IMR-90 (cell line): ENCODE measurements around the gene DNAJB9. TPM values are rescaled to one million over a fixed set of nuclear protein-coding genes. Genes with fewer than 3 reads are reported as not detected.

Experiments used
- ATAC-seq: fragments of 200-7000 bp; cut with Tn5 transposase; 2 replicates; pipeline ENCODE4 v1.9.1; 2020; ENCODE audit warnings: low read depth, mild to moderate bottlenecking, moderate library complexity
- BruUV-seq: library from RNA; stranded (reverse); fragments of 400-500 nt; replicated peaks from 2 replicates; lab custom pipeline; 2021; lab: Mats Ljungman, UMichigan
- CTCF ChIA-PET: fragments of 300-600 bp; formaldehyde crosslinking; extraction: SDS; loops from one replicate; lab custom pipeline; 2021; ENCODE audit warnings: antibody characterized with exemption; lab: Yijun Ruan, JAX
- POLR2A ChIA-PET: fragments of 300-600 bp; sonication (Branson Sonifier 250); formaldehyde crosslinking; loops from one replicate; lab custom pipeline; 2022; ENCODE audit warnings: antibody characterized with exemption; ENCODE audit not compliant: unreplicated experiment; lab: Charles Lee
- DNase-seq: peaks from one replicate; pipeline ENCODE4 v3.0.0; 2013
- H2AFZ ChIP-seq: replicated peaks from 2 replicates; pipeline ENCODE3; 2013; ENCODE audit warnings: low read length, mild to moderate bottlenecking; ENCODE audit not compliant: poor library complexity
- H2AK5ac ChIP-seq: 2 replicates; pipeline ENCODE4 v1.6.1; 2013; ENCODE audit warnings: low read depth, low read length, inconsistent platforms
- H2AK9ac ChIP-seq: replicated peaks from 2 replicates; pipeline ENCODE3; 2013; ENCODE audit warnings: mild to moderate bottlenecking, low read depth, low read length, moderate library complexity; ENCODE audit not compliant: poor library complexity
- H2BK120ac ChIP-seq: 2 replicates; pipeline ENCODE4 v1.6.1; 2013; ENCODE audit warnings: low read depth, low read length, inconsistent platforms
- H2BK15ac ChIP-seq: 3 replicates; pipeline ENCODE4 v1.6.1; 2013; ENCODE audit warnings: low read depth, low read length, inconsistent platforms
- H2BK20ac ChIP-seq: 2 replicates; pipeline ENCODE4 v1.6.1; 2013; ENCODE audit warnings: low read depth, mild to moderate bottlenecking, inconsistent platforms, low read length, moderate library complexity
- H2BK5ac ChIP-seq: 2 replicates; pipeline ENCODE4 v1.6.1; 2013; ENCODE audit warnings: mild to moderate bottlenecking, low read depth, low read length, inconsistent platforms; ENCODE audit not compliant: poor library complexity, severe bottlenecking
- H3K14ac ChIP-seq: replicated peaks from 2 replicates; pipeline ENCODE4 v1.6.1; 2013; ENCODE audit warnings: low read depth, low read length, inconsistent platforms
- H3K18ac ChIP-seq: 2 replicates; pipeline ENCODE4 v1.6.1; 2013; ENCODE audit warnings: low read depth, low read length, control low read depth
- H3K23ac ChIP-seq: 2 replicates; pipeline ENCODE4 v1.6.1; 2013; ENCODE audit warnings: low read depth, low read length, inconsistent platforms
- H3K27ac ChIP-seq: 2 replicates; pipeline ENCODE4 v1.5.1; 2013; ENCODE audit warnings: mild to moderate bottlenecking, control low read depth, low read length; ENCODE audit not compliant: insufficient read depth
- H3K27me3 ChIP-seq: 2 replicates; pipeline ENCODE4 v1.6.1; 2013; ENCODE audit warnings: low read length; ENCODE audit not compliant: control insufficient read depth, insufficient read depth
- H3K36me3 ChIP-seq: 2 replicates; pipeline ENCODE4 v1.6.1; 2013; ENCODE audit warnings: low read length, mixed read lengths; ENCODE audit not compliant: control insufficient read depth, insufficient read depth
- H3K4ac ChIP-seq: 2 replicates; pipeline ENCODE4 v1.6.1; 2013; ENCODE audit warnings: low read depth, low read length, inconsistent platforms
- H3K4me1 ChIP-seq: 2 replicates; pipeline ENCODE4 v1.6.1; 2013; ENCODE audit warnings: low read length, mixed read lengths; ENCODE audit not compliant: control insufficient read depth, insufficient read depth
- H3K4me2 ChIP-seq: 2 replicates; pipeline ENCODE4 v1.6.1; 2013; ENCODE audit warnings: low read depth, mild to moderate bottlenecking, control low read depth, low read length, moderate library complexity
- H3K4me3 ChIP-seq: 2 replicates; pipeline ENCODE4 v1.5.1; 2013; ENCODE audit warnings: low read depth, mild to moderate bottlenecking, control low read depth, low read length, moderate library complexity; ENCODE audit not compliant: insufficient read depth
- H3K56ac ChIP-seq: 2 replicates; pipeline ENCODE4 v1.6.1; 2013; ENCODE audit warnings: low read length, inconsistent platforms; ENCODE audit not compliant: insufficient read depth; ENCODE audit errors: extremely low read depth
- H3K79me1 ChIP-seq, 2 experiments: 2 replicates each; pipeline ENCODE4 v1.6.1; 2013; ENCODE audit warnings: low read length in 2 of 2, inconsistent platforms in 1 of 2, low read depth in 1 of 2
- H3K9ac ChIP-seq: 2 replicates; pipeline ENCODE4 v1.6.1; 2013; ENCODE audit warnings: low read depth, low read length, control low read depth
- H3K9me1 ChIP-seq: 2 replicates; pipeline ENCODE4 v1.6.1; 2013; ENCODE audit warnings: low read length, inconsistent platforms; ENCODE audit not compliant: insufficient read depth
- H3K9me3 ChIP-seq: 2 replicates; pipeline ENCODE4 v1.6.1; 2013; ENCODE audit warnings: low read length; ENCODE audit not compliant: control insufficient read depth, insufficient read depth
- H4K20me1 ChIP-seq: 2 replicates; pipeline ENCODE4 v1.6.1; 2013; ENCODE audit warnings: low read length, inconsistent platforms; ENCODE audit not compliant: insufficient read depth
- H4K5ac ChIP-seq: 2 replicates; pipeline ENCODE4 v1.6.1; 2013; ENCODE audit warnings: mild to moderate bottlenecking, low read depth, low read length, control low read depth
- H4K8ac ChIP-seq, 2 experiments: 2 replicates each; pipeline ENCODE4 v1.6.1; 2013; ENCODE audit warnings: low read depth in 2 of 2, low read length in 2 of 2, control low read depth in 1 of 2, inconsistent platforms in 1 of 2
- H4K91ac ChIP-seq: 2 replicates; pipeline ENCODE4 v1.6.1; 2013; ENCODE audit warnings: low read depth, low read length, inconsistent platforms; ENCODE audit not compliant: insufficient read depth
- BHLHE40 ChIP-seq: fragments of 150-350 bp; IDR thresholded peaks from 2 replicates; pipeline ENCODE4 v1.6.1; 2016; ENCODE audit warnings: mild to moderate bottlenecking, low read depth, low read length
- CEBPB ChIP-seq: IDR thresholded peaks from 2 replicates; pipeline ENCODE4 v1.6.1; 2012; ENCODE audit warnings: low read depth, low read length, improper control_type of control experiment
- CHD1 ChIP-seq: IDR thresholded peaks from 2 replicates; pipeline ENCODE4 v1.6.1; 2012; ENCODE audit warnings: low read depth, low read length, improper control_type of control experiment
- CTCF ChIP-seq: conservative IDR thresholded peaks from 2 replicates; pipeline ENCODE4 v1.5.1; 2012; ENCODE audit warnings: mild to moderate bottlenecking, low read depth, low read length, improper control_type of control experiment
- ELK1 ChIP-seq: fragments of 150-350 bp; IDR thresholded peaks from 2 replicates; pipeline ENCODE4 v1.6.1; 2016; ENCODE audit warnings: low read depth, mild to moderate bottlenecking, low read length, moderate library complexity, borderline replicate concordance
- FOS ChIP-seq: fragments of 150-350 bp; IDR thresholded peaks from 2 replicates; pipeline ENCODE4 v1.6.1; 2016; ENCODE audit warnings: low read depth, low read length
- MAFK ChIP-seq: IDR thresholded peaks from 2 replicates; pipeline ENCODE4 v1.6.1; 2012; ENCODE audit warnings: low read depth, low read length, improper control_type of control experiment
- MAZ ChIP-seq: IDR thresholded peaks from 2 replicates; pipeline ENCODE4 v1.6.1; 2012; ENCODE audit warnings: low read depth, mild to moderate bottlenecking, low read length, improper control_type of control experiment, moderate library complexity, borderline replicate concordance
- MXI1 ChIP-seq: IDR thresholded peaks from 2 replicates; pipeline ENCODE4 v1.6.1; 2012; ENCODE audit warnings: low read depth, mild to moderate bottlenecking, low read length, moderate library complexity, borderline replicate concordance
- NFE2L2 ChIP-seq: fragments of 150-350 bp; IDR thresholded peaks from 2 replicates; pipeline ENCODE4 v1.6.1; 2016; ENCODE audit warnings: low read depth, mild to moderate bottlenecking, low read length
- RAD21 ChIP-seq: IDR thresholded peaks from 2 replicates; pipeline ENCODE4 v1.6.1; 2012; ENCODE audit warnings: low read length, improper control_type of control experiment
- RCOR1 ChIP-seq: IDR thresholded peaks from 2 replicates; pipeline ENCODE4 v1.6.1; 2012; ENCODE audit warnings: mild to moderate bottlenecking, low read length, improper control_type of control experiment; ENCODE audit not compliant: insufficient replicate concordance
- RFX5 ChIP-seq: IDR thresholded peaks from 2 replicates; pipeline ENCODE4 v1.8.0; 2012; ENCODE audit warnings: low read depth, mild to moderate bottlenecking, low read length, moderate library complexity
- SMC3 ChIP-seq: fragments of 150-350 bp; IDR thresholded peaks from 2 replicates; pipeline ENCODE4 v1.6.1; 2016; ENCODE audit warnings: low read depth, mild to moderate bottlenecking, antibody characterized with exemption, low read length, moderate library complexity
- USF2 ChIP-seq: fragments of 150-350 bp; IDR thresholded peaks from 2 replicates; pipeline ENCODE4 v1.6.1; 2017; ENCODE audit warnings: mild to moderate bottlenecking, antibody characterized with exemption, low read length, low read depth
- WGBS, 2 experiments: methylation state at CpG; one replicate each; pipeline versions ENCODE4 v1.1.5 to v1.1.7; 2013; ENCODE audit warnings: missing lambda C conversion rate in 2 of 2; ENCODE audit not compliant: insufficient read length in 1 of 2; ENCODE audit errors: extremely low coverage in 2 of 2; 5-methylcytosine and 5-hydroxymethylcytosine counted together
- dilution Hi-C: fragments of 300-500 bp; cut with HindIII; formaldehyde crosslinking; loops from one replicate; pipeline ENCODE4 v1.14.3; 2018; ENCODE audit warnings: low sequenced_read_pairs; ENCODE audit not compliant: unreplicated experiment
- in situ Hi-C: fragments of 300-500 bp; cut with MboI; formaldehyde crosslinking; loops from 3 replicates; pipeline ENCODE4 v1.14.3; 2019; ENCODE audit warnings: low sequenced_read_pairs, inconsistent platforms, mixed read lengths
- intact Hi-C: fragments of 100-400 bp; cut with micrococcal nuclease; formaldehyde crosslinking; loops from 2 replicates; pipeline ENCODE4 v1.10.0; 2022
- polyA plus RNA-seq, 3 experiments: library from polyadenylated mRNA; depleted of rRNA; stranded (reverse); fragments of >200 nt; gene quantifications; 2 replicates each; pipeline ENCODE4 v1.2.3, GENCODE V29; 2012; ENCODE audit warnings: low replicate concordance in 1 of 3
- total RNA-seq: library from RNA; depleted of rRNA; stranded (reverse); fragments of >200 nt; gene quantifications from 2 replicates; pipeline ENCODE4 v1.2.3, GENCODE V29; 2012

Gene DNAJB9
- total and polyA plus RNA-seq, 2 of the 4 experiments (the other 2 are of a cell fraction): 3.8 to 44.6 TPM

- ChIA-PET CTCF (no interaction called here), POLR2A (no interaction called here)
- no peaks in the 10 kb centered on the region for H3K4me1 ChIP-seq
- H4K5ac ChIP-seq: no peak overlapping the region
- DNase-seq (no peak), ATAC-seq (no peak)
- H4K91ac ChIP-seq: no peak overlapping the region
- H3K9ac ChIP-seq: no peak overlapping the region
- H2AFZ ChIP-seq: no peak overlapping the region
- no CpG with 5 or more reads among the region's 1 CpG for WGBS, 2 experiments
- H2AK9ac ChIP-seq: no peak overlapping the region
- no peak overlapping the region for H3K4ac ChIP-seq
- H2AK5ac ChIP-seq: no peak overlapping the region
- H3K56ac ChIP-seq: no peak overlapping the region
- dilution Hi-C loops (no loop called here), in situ Hi-C loops (loop anchor here (25.0 kb wide), 1 partner anchor 1837 kb away; no protein-coding TSS in a partner anchor), intact Hi-C loops (no loop called here)
- no peaks in the 10 kb centered on the region for H4K20me1 ChIP-seq
- H3K4me2 ChIP-seq: no peak overlapping the region
- no peak overlapping the region for H3K23ac ChIP-seq
- H3K18ac ChIP-seq: no peak overlapping the region
- H3K27me3 ChIP-seq: peaks cover 2% of the 10 kb centered on the region
- H3K79me1 ChIP-seq: no peaks in the 10 kb centered on the region
- H3K9me1 ChIP-seq: no peaks in the 10 kb centered on the region
- no peak overlapping the region for H2BK15ac ChIP-seq
- no peak overlapping the region for H2BK20ac ChIP-seq
- no peaks in the 10 kb centered on the region for H3K9me3 ChIP-seq
- no peak overlapping the region for H3K14ac ChIP-seq
- no peak overlapping the region for H3K27ac ChIP-seq
- H3K36me3 ChIP-seq: no peaks in the 10 kb centered on the region
- BruUV-seq: no TSS peak
- H2BK5ac ChIP-seq: no peak overlapping the region
- no peak overlapping the region for H3K4me3 ChIP-seq
- TF ChIP-seq CEBPB (no peak), MXI1 (no peak), RFX5 (no peak), MAZ (no peak), MAFK (no peak), FOS (no peak), SMC3 (no peak), CTCF (no peak), USF2 (no peak), NFE2L2 (no peak), ELK1 (no peak), RAD21 (no peak), RCOR1 (no peak), BHLHE40 (no peak), CHD1 (no peak)
- no peak overlapping the region for H2BK120ac ChIP-seq
- no peak overlapping the region for H4K8ac ChIP-seq
Measured at GRCh38 chr7:108600399-108600798, 30.7 kb downstream of the DNAJB9 start.
